ENCODE measurements around the gene BCAP31.

DNA sequence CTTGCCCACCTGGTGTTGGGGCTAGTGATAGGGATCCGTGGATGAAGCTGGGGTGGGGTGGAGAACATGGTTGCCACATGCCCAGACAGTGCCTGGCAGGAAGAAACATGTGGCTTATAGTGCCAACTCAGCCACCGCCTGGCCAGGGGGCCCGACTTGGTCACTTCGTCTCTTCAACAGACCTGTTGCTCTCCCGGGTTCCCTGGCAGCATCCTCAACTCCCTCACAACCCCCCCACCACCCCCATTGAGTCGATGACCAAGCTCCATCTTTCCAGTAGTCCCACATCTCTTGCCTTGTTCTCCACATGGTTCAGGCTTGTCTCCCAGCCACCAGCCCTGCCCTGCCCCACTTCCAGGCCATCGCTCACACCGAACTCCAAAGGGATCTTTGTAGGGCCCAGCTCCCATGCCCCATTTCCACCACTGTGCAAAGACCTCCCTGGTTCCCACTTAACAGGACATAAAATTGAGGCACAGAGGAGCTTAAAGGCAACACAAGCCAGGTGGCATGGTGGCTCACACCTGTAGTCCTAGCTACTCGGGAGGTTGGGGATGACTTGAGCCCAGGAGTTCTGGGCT is 58.4 kb downstream of the BCAP31 start:
- TF ChIP-seq, protein P1, sequence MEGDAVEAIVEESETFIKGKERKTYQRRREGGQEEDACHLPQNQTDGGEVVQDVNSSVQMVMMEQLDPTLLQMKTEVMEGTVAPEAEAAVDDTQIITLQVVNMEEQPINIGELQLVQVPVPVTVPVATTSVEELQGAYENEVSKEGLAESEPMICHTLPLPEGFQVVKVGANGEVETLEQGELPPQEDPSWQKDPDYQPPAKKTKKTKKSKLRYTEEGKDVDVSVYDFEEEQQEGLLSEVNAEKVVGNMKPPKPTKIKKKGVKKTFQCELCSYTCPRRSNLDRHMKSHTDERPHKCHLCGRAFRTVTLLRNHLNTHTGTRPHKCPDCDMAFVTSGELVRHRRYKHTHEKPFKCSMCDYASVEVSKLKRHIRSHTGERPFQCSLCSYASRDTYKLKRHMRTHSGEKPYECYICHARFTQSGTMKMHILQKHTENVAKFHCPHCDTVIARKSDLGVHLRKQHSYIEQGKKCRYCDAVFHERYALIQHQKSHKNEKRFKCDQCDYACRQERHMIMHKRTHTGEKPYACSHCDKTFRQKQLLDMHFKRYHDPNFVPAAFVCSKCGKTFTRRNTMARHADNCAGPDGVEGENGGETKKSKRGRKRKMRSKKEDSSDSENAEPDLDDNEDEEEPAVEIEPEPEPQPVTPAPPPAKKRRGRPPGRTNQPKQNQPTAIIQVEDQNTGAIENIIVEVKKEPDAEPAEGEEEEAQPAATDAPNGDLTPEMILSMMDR (conservative IDR thresholded peaks at IDR 0.05 in 1 of 2, IDR thresholded peaks at IDR 0.05 in 1 of 2; ENCODE audit: low read depth in 1 of 2, low read length in 2 of 2): no peak
- no peak for TF ChIP-seq EZH2 (IDR thresholded peaks at IDR 0.05; ENCODE audit: low read length, missing control alignments)
